SK-N-SH treated with all-trans-retinoic acid at 6 μM for 48 hours (cell line): Measurements from ENCODE around the gene ARF1.

ENCODE experiments used
- CSRNP3 ChIP-seq: fragments of 250-450 bp; sonication (Bioruptor Pico); IDR thresholded peaks from 2 replicates; pipeline ENCODE4 v1.5.1; 2021; ENCODE audit warnings: mild to moderate bottlenecking, moderate library complexity
- PATZ1 ChIP-seq: fragments of 250-450 bp; sonication (Bioruptor Pico); IDR thresholded peaks from 2 replicates; pipeline ENCODE4 v1.8.0; 2020; ENCODE audit warnings: mild to moderate bottlenecking, moderate library complexity, borderline replicate concordance
- PPARA ChIP-seq: fragments of 250-450 bp; sonication (Bioruptor Pico); IDR thresholded peaks from 2 replicates; pipeline ENCODE4 v1.5.0; 2020; ENCODE audit warnings: mild to moderate bottlenecking, borderline replicate concordance
- RARB ChIP-seq: fragments of 250-450 bp; sonication (Bioruptor Pico); IDR thresholded peaks from 2 replicates; pipeline ENCODE4 v1.8.0; 2021; ENCODE audit warnings: mild to moderate bottlenecking, moderate library complexity
- TCF4 ChIP-seq: fragments of 250-450 bp; sonication (Bioruptor Pico); IDR thresholded peaks from 2 replicates; pipeline ENCODE4 v1.8.0; 2021; ENCODE audit warnings: mild to moderate bottlenecking, moderate library complexity, borderline replicate concordance
- TOX ChIP-seq: fragments of 250-450 bp; sonication (Bioruptor Pico); IDR thresholded peaks from 2 replicates; pipeline ENCODE4 v1.8.0; 2021; ENCODE audit warnings: mild to moderate bottlenecking, moderate library complexity, borderline replicate concordance
- ZFP30 ChIP-seq: fragments of 450-650 bp; formaldehyde crosslinking; IDR thresholded peaks from 2 replicates; pipeline ENCODE4 v1.5.0; 2022; ENCODE audit warnings: mild to moderate bottlenecking, moderate library complexity
- ZNF70 ChIP-seq: fragments of 450-650 bp; formaldehyde crosslinking; IDR thresholded peaks from 2 replicates; pipeline ENCODE4 v1.5.0; 2020; ENCODE audit warnings: mild to moderate bottlenecking, moderate library complexity
- ZNF8 ChIP-seq: fragments of 450-650 bp; formaldehyde crosslinking; IDR thresholded peaks from 2 replicates; pipeline ENCODE4 v1.5.0; 2020; ENCODE audit warnings: mild to moderate bottlenecking, moderate library complexity
- TF ChIP-seq, protein P1 (sequence below): fragments of 250-450 bp; sonication (Bioruptor Pico); IDR thresholded peaks from 2 replicates; pipeline ENCODE4 v1.5.1; 2020; ENCODE audit warnings: low read depth, mild to moderate bottlenecking, moderate library complexity

- TF ChIP-seq ZFP30 (CRISPR knock-in tag) (no peak), TOX (CRISPR knock-in tag) (no peak), PPARA (no peak), RARB (CRISPR knock-in tag) (no peak), PATZ1 (no peak), ZNF70 (CRISPR knock-in tag) (no peak), CSRNP3 (CRISPR knock-in tag) (no peak), ZNF8 (no peak), TCF4 (CRISPR knock-in tag) (no peak)
- TF ChIP-seq, protein P1, sequence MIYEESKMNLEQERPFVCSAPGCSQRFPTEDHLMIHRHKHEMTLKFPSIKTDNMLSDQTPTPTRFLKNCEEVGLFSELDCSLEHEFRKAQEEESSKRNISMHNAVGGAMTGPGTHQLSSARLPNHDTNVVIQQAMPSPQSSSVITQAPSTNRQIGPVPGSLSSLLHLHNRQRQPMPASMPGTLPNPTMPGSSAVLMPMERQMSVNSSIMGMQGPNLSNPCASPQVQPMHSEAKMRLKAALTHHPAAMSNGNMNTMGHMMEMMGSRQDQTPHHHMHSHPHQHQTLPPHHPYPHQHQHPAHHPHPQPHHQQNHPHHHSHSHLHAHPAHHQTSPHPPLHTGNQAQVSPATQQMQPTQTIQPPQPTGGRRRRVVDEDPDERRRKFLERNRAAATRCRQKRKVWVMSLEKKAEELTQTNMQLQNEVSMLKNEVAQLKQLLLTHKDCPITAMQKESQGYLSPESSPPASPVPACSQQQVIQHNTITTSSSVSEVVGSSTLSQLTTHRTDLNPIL: no peak
Observed at GRCh38 chr1:228059634-228060457, 22.7 kb upstream of the ARF1 start.
